Nephron (organoid): ENCODE data around the gene LRRC8B.

Source experiments
- H3K27ac Mint-ChIP-seq, 3 experiments: 2 replicates each; pipeline ENCODE4 v1.8.0; 2020; ENCODE audit warnings: mixed read lengths in 3 of 3, mild to moderate bottlenecking in 2 of 3, moderate library complexity in 1 of 3
- H3K27me3 Mint-ChIP-seq: 2 replicates; pipeline ENCODE4 v1.8.0; 2021; ENCODE audit warnings: low read depth, mild to moderate bottlenecking, moderate library complexity, mixed read lengths
- H3K36me3 Mint-ChIP-seq: 2 replicates; pipeline ENCODE4 v1.8.0; 2020; ENCODE audit warnings: low read depth, mixed read lengths
- H3K4me1 Mint-ChIP-seq: 2 replicates; pipeline ENCODE4 v1.8.0; 2020; ENCODE audit warnings: mixed read lengths
- H3K4me3 Mint-ChIP-seq, 3 experiments: 2 replicates each; pipeline ENCODE4 v1.8.0; 2020; ENCODE audit warnings: mild to moderate bottlenecking in 3 of 3, mixed read lengths in 3 of 3, moderate library complexity in 2 of 3
- H3K9me3 Mint-ChIP-seq: 2 replicates; pipeline ENCODE4 v1.8.0; 2020; ENCODE audit warnings: mixed read lengths
- CTCF ChIP-seq, 3 experiments: fragments of 200-600 bp; sonication (generic); IDR thresholded peaks; one replicate each; pipeline ENCODE4 v1.5.0; 2021; ENCODE audit warnings: antibody characterized with exemption in 3 of 3; ENCODE audit not compliant: unreplicated experiment in 3 of 3

LRRC8B gene

DNA sequence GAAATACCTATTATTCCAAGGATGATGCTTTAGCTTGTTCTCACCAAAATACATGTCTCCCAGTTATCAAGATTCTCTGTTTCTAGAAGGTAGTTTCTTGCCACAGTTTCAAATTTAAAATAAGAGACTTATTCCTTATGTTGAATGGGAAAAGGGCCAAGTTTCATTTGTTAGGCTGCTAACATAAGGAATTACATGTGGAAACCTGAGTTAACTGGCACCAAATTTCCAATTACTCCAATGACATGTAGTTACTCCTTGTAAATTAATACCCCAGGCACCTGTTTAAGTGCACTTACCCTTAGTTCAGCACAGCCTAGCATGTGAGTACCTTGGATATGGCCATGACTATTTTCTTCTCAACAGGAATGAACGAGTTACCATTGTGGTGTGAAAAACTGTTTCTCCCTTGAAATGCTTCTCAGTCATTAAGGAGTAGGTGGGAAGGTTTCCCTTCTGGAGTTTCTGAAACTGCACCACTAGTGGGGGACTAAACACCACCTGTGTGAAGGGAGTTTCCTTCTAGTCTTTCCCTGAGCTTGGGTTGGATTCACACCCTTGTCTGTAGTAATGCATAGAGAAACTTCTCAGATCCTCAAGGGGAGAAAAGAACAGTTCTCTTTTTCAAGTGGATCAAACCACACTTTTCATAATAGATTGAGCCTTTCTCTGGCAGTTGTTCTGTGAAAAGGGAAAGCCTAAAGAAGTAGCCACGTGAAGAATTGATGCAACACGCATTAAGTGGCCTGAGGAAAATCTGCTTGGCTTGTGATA, 76.0 kb downstream of the LRRC8B start:
- H3K36me3 Mint-ChIP-seq = no peaks in the 10 kb centered on the region

GRCh38 chr1:89602871-89603404, 78.3 kb downstream of the LRRC8B start:
- Mint-ChIP-seq H3K27ac (no peak overlapping the region), H3K4me3 (no peak overlapping the region), H3K4me1 (no peaks in the 10 kb centered on the region), H3K9me3 (no peaks in the 10 kb centered on the region), H3K27me3 (peaks cover 7% of the 10 kb centered on the region), H3K36me3 (no peaks in the 10 kb centered on the region)
- no peak for TF ChIP-seq CTCF (IDR thresholded peaks at IDR 0.05; ENCODE audit: unreplicated experiment in 3 of 3)

More for the DNA sequence above, 76.0 kb downstream of the LRRC8B start:
- no peaks in the 10 kb centered on the region for H3K9me3 Mint-ChIP-seq
- no peaks in the 10 kb centered on the region for H3K4me1 Mint-ChIP-seq
- no peak for TF ChIP-seq CTCF (IDR thresholded peaks at IDR 0.05; ENCODE audit: unreplicated experiment in 3 of 3)
- no peak overlapping the region for H3K4me3 Mint-ChIP-seq
- no peak overlapping the region for H3K27ac Mint-ChIP-seq
- peaks cover 5% of the 10 kb centered on the region for H3K27me3 Mint-ChIP-seq

DNA sequence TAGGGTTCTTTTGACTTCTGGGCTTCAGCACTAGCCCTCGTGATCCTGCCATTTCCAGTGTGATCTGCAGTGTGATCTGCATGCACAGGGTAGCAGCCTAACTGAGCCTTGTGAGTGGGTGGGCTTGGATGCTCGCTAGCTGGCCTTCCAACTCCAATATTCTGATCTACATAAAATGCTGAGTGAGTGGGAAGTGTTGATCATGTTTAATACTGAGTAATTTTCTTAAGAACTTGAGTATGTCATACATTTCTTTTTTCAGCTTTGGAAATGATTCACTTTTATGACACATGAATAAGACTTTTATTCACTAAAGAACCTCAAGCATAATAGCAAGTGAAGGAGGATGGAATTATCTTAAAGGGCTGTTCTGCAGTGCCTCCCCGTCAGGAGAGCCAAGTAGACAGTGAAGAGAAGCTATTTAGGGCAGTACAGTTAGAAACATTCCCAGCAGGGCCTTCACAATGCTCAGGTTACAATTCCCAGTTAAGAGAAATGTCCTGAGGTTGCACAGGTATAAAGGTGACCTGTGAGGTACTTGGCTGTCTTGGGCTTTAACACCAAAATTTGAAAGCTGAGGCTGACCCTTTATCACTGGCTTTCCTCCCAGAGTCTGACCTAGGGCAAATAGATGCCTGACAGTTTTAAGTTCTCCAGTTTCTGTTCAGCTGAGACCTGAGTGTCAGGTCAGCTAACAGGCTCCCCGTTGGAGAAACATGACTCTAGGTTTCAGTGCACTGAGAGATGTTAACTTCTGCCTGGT, 79.2 kb downstream of the LRRC8B start:
- H3K36me3 Mint-ChIP-seq = no peaks in the 10 kb centered on the region
- H3K27ac Mint-ChIP-seq = no peak overlapping the region
- no peak overlapping the region for H3K4me3 Mint-ChIP-seq
- H3K4me1 Mint-ChIP-seq = no peaks in the 10 kb centered on the region
- H3K9me3 Mint-ChIP-seq = no peaks in the 10 kb centered on the region
- TF ChIP-seq CTCF (IDR thresholded peaks at IDR 0.05; ENCODE audit: unreplicated experiment in 3 of 3) = no peak
- peaks cover 8% of the 10 kb centered on the region for H3K27me3 Mint-ChIP-seq

- Mint-ChIP-seq H3K36me3 (no peaks in the 10 kb centered on the region), H3K4me3 (no peak overlapping the region), H3K4me1 (no peaks in the 10 kb centered on the region), H3K27ac (no peak overlapping the region), H3K9me3 (no peaks in the 10 kb centered on the region), H3K27me3 (peaks cover 12% of the 10 kb centered on the region)
- TF ChIP-seq CTCF (IDR thresholded peaks at IDR 0.05; ENCODE audit: unreplicated experiment in 3 of 3) = no peak
These were observed 79.7 kb downstream of the LRRC8B start for GRCh38 chr1:89604414-89604735.

DNA sequence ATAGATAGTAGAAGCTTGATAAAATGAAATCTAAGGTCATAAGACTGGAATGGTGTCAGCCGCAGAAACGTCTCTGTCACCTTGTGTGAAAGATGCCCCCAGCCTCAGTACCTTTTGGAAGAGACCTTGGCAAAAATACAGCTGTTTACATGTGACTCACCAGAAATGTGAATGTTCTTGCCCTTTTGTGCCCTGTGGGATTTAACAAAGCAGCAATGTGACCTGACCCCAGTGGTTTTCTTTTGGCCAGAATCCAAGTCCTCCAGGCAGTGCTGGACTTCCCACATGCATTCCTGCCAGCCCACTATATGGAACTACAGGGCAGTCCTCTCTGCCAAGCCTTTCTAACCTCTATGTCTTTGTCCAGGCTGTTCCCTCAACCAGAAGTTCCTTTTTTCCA, 81.1 kb downstream of the LRRC8B start:
- no peaks in the 10 kb centered on the region for H3K9me3 Mint-ChIP-seq
- H3K36me3 Mint-ChIP-seq = no peaks in the 10 kb centered on the region
- no peak overlapping the region for H3K4me3 Mint-ChIP-seq

More for the DNA sequence above, 81.1 kb downstream of the LRRC8B start:
- Mint-ChIP-seq H3K27me3 (peaks cover 7% of the 10 kb centered on the region), H3K27ac (no peak overlapping the region), H3K4me1 (no peaks in the 10 kb centered on the region)
- TF ChIP-seq CTCF (IDR thresholded peaks at IDR 0.05; ENCODE audit: unreplicated experiment in 3 of 3) = no peak
